A549 (cell line): ENCODE data around the gene HPS5. TPM values are rescaled to one million over a fixed set of nuclear protein-coding genes. Genes with fewer than 3 reads are reported as not detected.
A peak's percentile ranks its signal among the peaks of the same experiment; 100 is the strongest.

Experiments
- ATAC-seq, 2 experiments: fragments of 200-7000 bp in 1 of 2; fragments of >200 bp in 1 of 2; cut with Nextera tagmentation in 1 of 2; cut with Tn5 transposase in 1 of 2; 3 replicates each; pipeline versions ENCODE4 v1.8.0 to v1.9.1; 2018 to 2020; ENCODE audit warnings: mild to moderate bottlenecking in 1 of 2, moderate library complexity in 1 of 2
- CTCF ChIA-PET: fragments of 300-600 bp; sonication (Branson Sonifier 250); formaldehyde crosslinking; extraction: SDS; loops from one replicate; lab custom pipeline; 2021; ENCODE audit warnings: antibody characterized with exemption, inconsistent platforms; lab: Yijun Ruan, JAX
- POLR2A ChIA-PET: fragments of 350-600 bp; formaldehyde crosslinking; extraction: SDS; loops from one replicate; lab custom pipeline; 2021; ENCODE audit warnings: antibody characterized with exemption, inconsistent platforms; lab: Yijun Ruan, JAX
- DNase-seq, 2 experiments: peaks; one replicate each; pipeline versions ENCODE4 v3.0.0 to v3.0.0-alpha.2; 2011 to 2016; ENCODE audit warnings: low read depth in 1 of 2, low spot score in 1 of 2
- FAIRE-seq: peaks from 2 replicates; lab custom pipeline; 2011; peaks lifted over from hg19 to GRCh38; lab: Jason Lieb, UNC
- H3K27ac ChIP-seq, 2 experiments: fragments of >200 bp; sonication (Bioruptor Twin); formaldehyde crosslinking; 3 replicates each; pipeline ENCODE4 v1.5.1; 2016 to 2017
- H3K4me1 ChIP-seq: fragments of >200 bp; sonication (Bioruptor Twin); formaldehyde crosslinking; 3 replicates; pipeline ENCODE4 v1.6.1; 2016
- H3K4me2 ChIP-seq: fragments of >200 bp; sonication (Bioruptor Twin); formaldehyde crosslinking; 3 replicates; pipeline ENCODE4 v1.6.1; 2016
- H3K4me3 ChIP-seq: fragments of >200 bp; sonication (Bioruptor Twin); formaldehyde crosslinking; 3 replicates; pipeline ENCODE4 v1.5.1; 2016
- H3K9me3 ChIP-seq: fragments of >200 bp; sonication (Bioruptor Twin); formaldehyde crosslinking; 3 replicates; pipeline ENCODE4 v1.6.1; 2016
- BHLHE40 ChIP-seq: IDR thresholded peaks from 2 replicates; pipeline ENCODE4 v1.6.1; 2012; ENCODE audit warnings: low read depth, low read length, inconsistent platforms
- CHD2 ChIP-seq: fragments of 150-350 bp; IDR thresholded peaks from 2 replicates; pipeline ENCODE4 v1.6.1; 2014; ENCODE audit warnings: low read length; ENCODE audit not compliant: partially characterized antibody
- CHD4 ChIP-seq: fragments of 200-600 bp; sonication (generic); IDR thresholded peaks from 2 replicates; pipeline ENCODE4 v1.6.1; 2016; ENCODE audit warnings: antibody characterized with exemption, mild to moderate bottlenecking, borderline replicate concordance
- EP300 ChIP-seq, 2 experiments: fragments of >200 bp; sonication (Bioruptor Twin); formaldehyde crosslinking; IDR thresholded peaks; 2 replicates in 1 of 2; 3 replicates in 1 of 2; pipeline ENCODE4 v1.6.1; 2016 to 2017
- FOSL2 ChIP-seq, 2 experiments: fragments of 450-650 bp in 1 of 2; fragments of >200 bp in 1 of 2; sonication (Bioruptor Twin) in 1 of 2; formaldehyde crosslinking; IDR thresholded peaks; 2 replicates each; pipeline versions ENCODE4 v1.5.0 to v1.6.1; 2016 to 2020; ENCODE audit warnings: mild to moderate bottlenecking in 1 of 2, moderate library complexity in 1 of 2
- GATA3 ChIP-seq: IDR thresholded peaks from 2 replicates; pipeline ENCODE4 v1.6.1; 2012; ENCODE audit warnings: borderline replicate concordance
- HOXB13 ChIP-seq: fragments of 250-450 bp; sonication (Bioruptor Pico); IDR thresholded peaks from 2 replicates; pipeline ENCODE4 v1.5.0; 2020; ENCODE audit warnings: low read depth, mild to moderate bottlenecking, moderate library complexity
- HOXB5 ChIP-seq: fragments of 250-450 bp; sonication (Bioruptor Pico); IDR thresholded peaks from 2 replicates; pipeline ENCODE4 v1.5.0; 2020; ENCODE audit warnings: mild to moderate bottlenecking, moderate library complexity
- JUN ChIP-seq, 2 experiments: fragments of >200 bp; sonication (Bioruptor Twin); formaldehyde crosslinking; IDR thresholded peaks; 2 replicates in 1 of 2; 3 replicates in 1 of 2; pipeline ENCODE4 v1.6.1; 2016 to 2017
- KDM5A ChIP-seq: fragments of 200-600 bp; sonication (generic); IDR thresholded peaks from 2 replicates; pipeline ENCODE4 v1.6.1; 2016; ENCODE audit warnings: antibody characterized with exemption, mild to moderate bottlenecking
- MAFK ChIP-seq: fragments of 450-650 bp; IDR thresholded peaks from 2 replicates; pipeline ENCODE4 v1.6.1; 2014; ENCODE audit not compliant: partially characterized antibody
- MYC ChIP-seq: IDR thresholded peaks from 2 replicates; pipeline ENCODE4 v1.6.1; 2012; ENCODE audit warnings: mild to moderate bottlenecking, inconsistent platforms, low read length, improper control_type of control experiment, borderline replicate concordance
- NFE2L2 ChIP-seq: fragments of 150-350 bp; conservative IDR thresholded peaks from 2 replicates; pipeline ENCODE4 v1.6.1; 2014; ENCODE audit warnings: low read length
- NPAS2 ChIP-seq: fragments of 250-450 bp; sonication (Bioruptor Pico); IDR thresholded peaks from 2 replicates; pipeline ENCODE4 v1.8.0; 2022; ENCODE audit warnings: mild to moderate bottlenecking, moderate library complexity, borderline replicate concordance
- PHF8 ChIP-seq: fragments of 200-600 bp; sonication (generic); IDR thresholded peaks from 2 replicates; pipeline ENCODE4 v1.6.1; 2016; ENCODE audit warnings: low read depth, mild to moderate bottlenecking, antibody characterized with exemption, moderate library complexity, borderline replicate concordance
- POLR2A ChIP-seq: IDR thresholded peaks from 2 replicates; pipeline ENCODE4 v1.6.1; 2012; ENCODE audit warnings: mild to moderate bottlenecking, low read length
- POLR2AphosphoS2 ChIP-seq: conservative IDR thresholded peaks from 2 replicates; pipeline ENCODE4 v1.6.1; 2012; ENCODE audit warnings: low read length, improper control_type of control experiment, inconsistent platforms
- RAD21 ChIP-seq, 2 experiments: fragments of >200 bp in 1 of 2; sonication (Bioruptor Twin) in 1 of 2; formaldehyde crosslinking in 1 of 2; IDR thresholded peaks in 1 of 2; conservative IDR thresholded peaks in 1 of 2; 2 replicates in 1 of 2; 3 replicates in 1 of 2; pipeline ENCODE4 v1.6.1; 2012 to 2018; ENCODE audit warnings: inconsistent platforms in 1 of 2
- TP53 ChIP-seq: fragments of 250-450 bp; sonication (Bioruptor Pico); IDR thresholded peaks from 2 replicates; pipeline ENCODE4 v1.5.0; 2021; ENCODE audit warnings: mild to moderate bottlenecking, moderate library complexity
- ZFP36 ChIP-seq: fragments of 450-650 bp; IDR thresholded peaks from 2 replicates; pipeline ENCODE4 v1.6.1; 2014; ENCODE audit warnings: borderline replicate concordance; ENCODE audit not compliant: partially characterized antibody
- ZNF302 ChIP-seq: fragments of 250-450 bp; sonication (Bioruptor Pico); IDR thresholded peaks from 2 replicates; pipeline ENCODE4 v1.9.0; 2021; ENCODE audit warnings: inconsistent platforms, mild to moderate bottlenecking, moderate library complexity
- WGBS: methylation state at CpG from one replicate; pipeline ENCODE4 v1.1.6; 2017; ENCODE audit errors: missing lambda C conversion rate; 5-methylcytosine and 5-hydroxymethylcytosine counted together
- polyA minus RNA-seq: library from RNA; depleted of rRNA, polyadenylated mRNA; stranded (reverse); fragments of >200 nt; gene quantifications from 2 replicates; pipeline ENCODE4 v1.2.3, GENCODE V29; 2011; rRNA and poly(A)+ RNA removed
- polyA plus RNA-seq, 4 experiments: library from polyadenylated mRNA; depleted of rRNA in 3 of 4; stranded (reverse); fragments of >200 nt; fragmentation: RNase III in 1 of 4; extraction: RNeasy Plus Mini Kit Qiagen cat#74134 plus additional on column Dnase treatment in 1 of 4; gene quantifications; 2 replicates in 3 of 4; 3 replicates in 1 of 4; pipeline ENCODE4 v1.2.3, GENCODE V29; 2011 to 2017
- TF ChIP-seq, protein P1 (sequence below): fragments of 450-650 bp; IDR thresholded peaks from 2 replicates; pipeline ENCODE4 v1.6.1; 2014; ENCODE audit warnings: antibody characterized with exemption
- TF ChIP-seq, protein P2 (sequence below): fragments of 200-600 bp; sonication (generic); IDR thresholded peaks from 2 replicates; pipeline ENCODE4 v1.6.1; 2016; ENCODE audit warnings: antibody characterized with exemption, mild to moderate bottlenecking, moderate library complexity
- TF ChIP-seq, protein P3 (sequence below): fragments of 250-450 bp; sonication (Bioruptor Pico); IDR thresholded peaks from 2 replicates; pipeline ENCODE4 v1.5.0; 2021; ENCODE audit warnings: mild to moderate bottlenecking, moderate library complexity, borderline replicate concordance
- TF ChIP-seq, protein P4 (sequence below): IDR thresholded peaks from 2 replicates; pipeline ENCODE4 v1.6.1; 2012; ENCODE audit warnings: low read depth, borderline replicate concordance
- TF ChIP-seq, protein P5 (sequence below): IDR thresholded peaks from 2 replicates; pipeline ENCODE4 v1.6.1; 2012

The HPS5 gene, protein sequence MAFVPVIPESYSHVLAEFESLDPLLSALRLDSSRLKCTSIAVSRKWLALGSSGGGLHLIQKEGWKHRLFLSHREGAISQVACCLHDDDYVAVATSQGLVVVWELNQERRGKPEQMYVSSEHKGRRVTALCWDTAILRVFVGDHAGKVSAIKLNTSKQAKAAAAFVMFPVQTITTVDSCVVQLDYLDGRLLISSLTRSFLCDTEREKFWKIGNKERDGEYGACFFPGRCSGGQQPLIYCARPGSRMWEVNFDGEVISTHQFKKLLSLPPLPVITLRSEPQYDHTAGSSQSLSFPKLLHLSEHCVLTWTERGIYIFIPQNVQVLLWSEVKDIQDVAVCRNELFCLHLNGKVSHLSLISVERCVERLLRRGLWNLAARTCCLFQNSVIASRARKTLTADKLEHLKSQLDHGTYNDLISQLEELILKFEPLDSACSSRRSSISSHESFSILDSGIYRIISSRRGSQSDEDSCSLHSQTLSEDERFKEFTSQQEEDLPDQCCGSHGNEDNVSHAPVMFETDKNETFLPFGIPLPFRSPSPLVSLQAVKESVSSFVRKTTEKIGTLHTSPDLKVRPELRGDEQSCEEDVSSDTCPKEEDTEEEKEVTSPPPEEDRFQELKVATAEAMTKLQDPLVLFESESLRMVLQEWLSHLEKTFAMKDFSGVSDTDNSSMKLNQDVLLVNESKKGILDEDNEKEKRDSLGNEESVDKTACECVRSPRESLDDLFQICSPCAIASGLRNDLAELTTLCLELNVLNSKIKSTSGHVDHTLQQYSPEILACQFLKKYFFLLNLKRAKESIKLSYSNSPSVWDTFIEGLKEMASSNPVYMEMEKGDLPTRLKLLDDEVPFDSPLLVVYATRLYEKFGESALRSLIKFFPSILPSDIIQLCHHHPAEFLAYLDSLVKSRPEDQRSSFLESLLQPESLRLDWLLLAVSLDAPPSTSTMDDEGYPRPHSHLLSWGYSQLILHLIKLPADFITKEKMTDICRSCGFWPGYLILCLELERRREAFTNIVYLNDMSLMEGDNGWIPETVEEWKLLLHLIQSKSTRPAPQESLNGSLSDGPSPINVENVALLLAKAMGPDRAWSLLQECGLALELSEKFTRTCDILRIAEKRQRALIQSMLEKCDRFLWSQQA
- polyA plus RNA-seq (2011; rRNA removed) (29.1 and 30.2 TPM in 2 replicates), polyA plus RNA-seq (2017; fragmentation: RNase III; extraction: RNeasy Plus Mini Kit Qiagen cat#74134 plus additional on column Dnase treatment) (18.0 to 18.4 TPM (median 18.4 TPM) in 3 replicates), polyA minus RNA-seq (22.9 and 29.2 TPM in 2 replicates)
- 5.1 and 6.6 TPM in 2 replicates for polyA plus RNA-seq (2012; cell fraction: cytosol; rRNA removed)
- 5.0 and 6.6 TPM in 2 replicates for polyA plus RNA-seq (2012; cell fraction: nucleus; rRNA removed)

DNA sequence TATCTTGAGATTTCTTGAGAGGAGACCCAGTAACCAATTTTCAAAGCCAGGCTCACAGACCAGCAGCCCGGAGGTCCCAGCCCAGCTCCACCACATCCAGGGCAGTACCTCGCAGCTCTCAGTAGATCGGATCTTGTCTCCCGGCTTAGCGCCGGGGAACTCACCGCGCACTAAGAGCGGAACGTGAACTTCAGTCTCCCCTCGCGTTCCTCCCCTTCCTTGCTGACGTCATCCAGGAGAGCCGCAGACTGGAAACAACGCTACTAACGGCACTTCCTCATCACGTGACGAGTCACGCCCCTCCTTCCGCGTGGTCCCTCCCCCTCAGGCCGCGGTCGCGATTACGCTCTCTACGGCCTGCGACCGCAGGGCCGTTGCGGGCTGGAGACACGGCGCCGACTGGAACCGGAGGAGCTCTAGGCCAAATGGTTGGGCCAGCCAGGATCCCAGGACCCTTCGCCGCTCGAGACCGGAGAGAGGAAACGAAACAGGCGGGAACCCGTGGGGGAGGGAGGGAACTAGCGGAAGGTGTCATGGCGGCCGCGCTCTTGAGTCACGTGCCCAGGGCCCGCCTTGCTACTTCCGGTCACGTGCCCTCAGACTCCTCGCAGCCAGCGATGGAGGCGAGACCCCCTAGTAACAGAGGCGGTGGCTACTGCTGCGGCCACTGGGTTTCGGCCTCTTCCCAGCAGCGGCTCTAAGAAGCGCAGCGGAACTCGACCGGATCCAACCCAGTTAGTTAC, at the start of gene HPS5, which contains the start of gene GTF2H1:
HPS5 (minus strand) TSS at position 172 of the 743 bp plus-strand sequence. CDS start 4,282 bp downstream, outside the sequence.
GTF2H1 (plus strand) TSS at position 599 of the 743 bp plus-strand sequence. CDS start 10,508 bp downstream, outside the sequence.
- DNase-seq: peak; percentile 98 to 99
- Histone ChIP-seq H3K4me1 (peaks cover 46% of the 10 kb centered on the region), H3K9me3 (no peaks in the 10 kb centered on the region), H3K4me2 (peak within 1 kb of the TSS; percentile 92), H3K4me3 (peak within 1 kb of the TSS; percentile 87), H3K27ac (peak within 1 kb of the TSS; percentile 96 to 98)
- peak; percentile 88 for FAIRE-seq
- ATAC-seq: peak; percentile 95 to 98
- CTCF ChIA-PET: interaction anchor here (1.0 kb wide), 1 partner anchor 207 kb away, joined by 3 read pairs; no protein-coding TSS in a partner anchor
- WGBS: 2% methylated on average over 51 of the region's 61 CpGs
- POLR2A ChIA-PET: interaction anchor here (0.6 to 3.1 kb wide), 8 partner anchors 8 to 216 kb away, joined by 3 to 22 read pairs (median 4); partner anchors contain the start of genes LDHA, SAAL1 and TSG101
- TF ChIP-seq, protein P1, sequence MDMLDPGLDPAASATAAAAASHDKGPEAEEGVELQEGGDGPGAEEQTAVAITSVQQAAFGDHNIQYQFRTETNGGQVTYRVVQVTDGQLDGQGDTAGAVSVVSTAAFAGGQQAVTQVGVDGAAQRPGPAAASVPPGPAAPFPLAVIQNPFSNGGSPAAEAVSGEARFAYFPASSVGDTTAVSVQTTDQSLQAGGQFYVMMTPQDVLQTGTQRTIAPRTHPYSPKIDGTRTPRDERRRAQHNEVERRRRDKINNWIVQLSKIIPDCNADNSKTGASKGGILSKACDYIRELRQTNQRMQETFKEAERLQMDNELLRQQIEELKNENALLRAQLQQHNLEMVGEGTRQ: peak; percentile 99
- TF ChIP-seq NPAS2 (peak; percentile 99), KDM5A (peak; percentile 20; the same call in 1 of the 2 replicates), MAFK (no peak), ZNF302 (no peak), POLR2A (peak; percentile 98), GATA3 (peak; percentile 18; the same call in 1 of the 2 replicates), JUN (IDR thresholded peaks at IDR 0.05) (peak; percentile 32 to 84; a peak in 3 of 5 replicates), BHLHE40 (peak; percentile 92), MYC (peak; percentile 76), CHD4 (no peak), ZFP36 (no peak), FOSL2 (IDR thresholded peaks at IDR 0.05) (no peak), FOSL2 (CRISPR knock-in tag; IDR thresholded peaks at IDR 0.05) (peak; percentile 81), NFE2L2 (no peak), RAD21 (conservative IDR thresholded peaks at IDR 0.05 in 1 of 2, IDR thresholded peaks at IDR 0.05 in 1 of 2) (0 out of 5 replicates have a peak, but pooled peaks of 1 of the 2 experiments have one; percentile 12), CHD2 (peak; percentile 16), TP53 (peak; percentile 57; the same call in 1 of the 2 replicates), POLR2AphosphoS2 (no peak), EP300 (IDR thresholded peaks at IDR 0.05) (no peak), HOXB13 (CRISPR knock-in tag) (no peak), HOXB5 (0 out of 2 replicates have a peak, but pooled peaks have one; percentile 48), PHF8 (peak; percentile 77)
- TF ChIP-seq, protein P2, sequence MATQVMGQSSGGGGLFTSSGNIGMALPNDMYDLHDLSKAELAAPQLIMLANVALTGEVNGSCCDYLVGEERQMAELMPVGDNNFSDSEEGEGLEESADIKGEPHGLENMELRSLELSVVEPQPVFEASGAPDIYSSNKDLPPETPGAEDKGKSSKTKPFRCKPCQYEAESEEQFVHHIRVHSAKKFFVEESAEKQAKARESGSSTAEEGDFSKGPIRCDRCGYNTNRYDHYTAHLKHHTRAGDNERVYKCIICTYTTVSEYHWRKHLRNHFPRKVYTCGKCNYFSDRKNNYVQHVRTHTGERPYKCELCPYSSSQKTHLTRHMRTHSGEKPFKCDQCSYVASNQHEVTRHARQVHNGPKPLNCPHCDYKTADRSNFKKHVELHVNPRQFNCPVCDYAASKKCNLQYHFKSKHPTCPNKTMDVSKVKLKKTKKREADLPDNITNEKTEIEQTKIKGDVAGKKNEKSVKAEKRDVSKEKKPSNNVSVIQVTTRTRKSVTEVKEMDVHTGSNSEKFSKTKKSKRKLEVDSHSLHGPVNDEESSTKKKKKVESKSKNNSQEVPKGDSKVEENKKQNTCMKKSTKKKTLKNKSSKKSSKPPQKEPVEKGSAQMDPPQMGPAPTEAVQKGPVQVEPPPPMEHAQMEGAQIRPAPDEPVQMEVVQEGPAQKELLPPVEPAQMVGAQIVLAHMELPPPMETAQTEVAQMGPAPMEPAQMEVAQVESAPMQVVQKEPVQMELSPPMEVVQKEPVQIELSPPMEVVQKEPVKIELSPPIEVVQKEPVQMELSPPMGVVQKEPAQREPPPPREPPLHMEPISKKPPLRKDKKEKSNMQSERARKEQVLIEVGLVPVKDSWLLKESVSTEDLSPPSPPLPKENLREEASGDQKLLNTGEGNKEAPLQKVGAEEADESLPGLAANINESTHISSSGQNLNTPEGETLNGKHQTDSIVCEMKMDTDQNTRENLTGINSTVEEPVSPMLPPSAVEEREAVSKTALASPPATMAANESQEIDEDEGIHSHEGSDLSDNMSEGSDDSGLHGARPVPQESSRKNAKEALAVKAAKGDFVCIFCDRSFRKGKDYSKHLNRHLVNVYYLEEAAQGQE: no peak
- TF ChIP-seq, protein P3, sequence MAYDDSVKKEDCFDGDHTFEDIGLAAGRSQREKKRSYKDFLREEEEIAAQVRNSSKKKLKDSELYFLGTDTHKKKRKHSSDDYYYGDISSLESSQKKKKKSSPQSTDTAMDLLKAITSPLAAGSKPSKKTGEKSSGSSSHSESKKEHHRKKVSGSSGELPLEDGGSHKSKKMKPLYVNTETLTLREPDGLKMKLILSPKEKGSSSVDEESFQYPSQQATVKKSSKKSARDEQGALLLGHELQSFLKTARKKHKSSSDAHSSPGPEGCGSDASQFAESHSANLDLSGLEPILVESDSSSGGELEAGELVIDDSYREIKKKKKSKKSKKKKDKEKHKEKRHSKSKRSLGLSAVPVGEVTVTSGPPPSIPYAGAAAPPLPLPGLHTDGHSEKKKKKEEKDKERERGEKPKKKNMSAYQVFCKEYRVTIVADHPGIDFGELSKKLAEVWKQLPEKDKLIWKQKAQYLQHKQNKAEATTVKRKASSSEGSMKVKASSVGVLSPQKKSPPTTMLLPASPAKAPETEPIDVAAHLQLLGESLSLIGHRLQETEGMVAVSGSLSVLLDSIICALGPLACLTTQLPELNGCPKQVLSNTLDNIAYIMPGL: no peak; the same call in 1 of the 2 replicates
- TF ChIP-seq, protein P4, sequence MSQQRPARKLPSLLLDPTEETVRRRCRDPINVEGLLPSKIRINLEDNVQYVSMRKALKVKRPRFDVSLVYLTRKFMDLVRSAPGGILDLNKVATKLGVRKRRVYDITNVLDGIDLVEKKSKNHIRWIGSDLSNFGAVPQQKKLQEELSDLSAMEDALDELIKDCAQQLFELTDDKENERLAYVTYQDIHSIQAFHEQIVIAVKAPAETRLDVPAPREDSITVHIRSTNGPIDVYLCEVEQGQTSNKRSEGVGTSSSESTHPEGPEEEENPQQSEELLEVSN: peak; percentile 95
- TF ChIP-seq, protein P5, sequence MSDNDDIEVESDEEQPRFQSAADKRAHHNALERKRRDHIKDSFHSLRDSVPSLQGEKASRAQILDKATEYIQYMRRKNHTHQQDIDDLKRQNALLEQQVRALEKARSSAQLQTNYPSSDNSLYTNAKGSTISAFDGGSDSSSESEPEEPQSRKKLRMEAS: peak; percentile 99
